ENCODE data around the gene HBE1.

HBE1 gene

GRCh38 chr11:5284637-5285036, 14.9 kb upstream of the HBE1 start:
- no peak for DNase-seq (ENCODE audit: extremely low read depth, low read depth)
- TF ChIP-seq CTCF (IDR thresholded peaks at IDR 0.05; ENCODE audit: low read depth, low read length) = no peak

GRCh38 chr11:5283882-5284281, 14.1 kb upstream of the HBE1 start:
- DNase-seq (ENCODE audit: extremely low read depth, low read depth) = no peak
- no peak for TF ChIP-seq CTCF (IDR thresholded peaks at IDR 0.05; ENCODE audit: low read depth, low read length)

GRCh38 chr11:5283086-5283485, 13.3 kb upstream of the HBE1 start:
- DNase-seq (ENCODE audit: extremely low read depth, low read depth) = no peak
- no peak for TF ChIP-seq CTCF (IDR thresholded peaks at IDR 0.05; ENCODE audit: low read depth, low read length)

- no peak for TF ChIP-seq CTCF (IDR thresholded peaks at IDR 0.05; ENCODE audit: low read depth, low read length)
- no peak for DNase-seq (ENCODE audit: extremely low read depth, low read depth)
These were observed 12.9 kb upstream of the HBE1 start for GRCh38 chr11:5282628-5283027.

- no peak for TF ChIP-seq CTCF (IDR thresholded peaks at IDR 0.05; ENCODE audit: low read depth, low read length)
- no peak for DNase-seq (ENCODE audit: extremely low read depth, low read depth)
These were observed 11.9 kb upstream of the HBE1 start for GRCh38 chr11:5281596-5281995.

- peak; percentile 95 for DNase-seq (ENCODE audit: extremely low read depth, low read depth)
- no peak for TF ChIP-seq CTCF (IDR thresholded peaks at IDR 0.05; ENCODE audit: low read depth, low read length)
These were observed 10.9 kb upstream of the HBE1 start for GRCh38 chr11:5280582-5281102.

- TF ChIP-seq CTCF (IDR thresholded peaks at IDR 0.05; ENCODE audit: low read depth, low read length) = no peak
- no peak for DNase-seq (ENCODE audit: extremely low read depth, low read depth)
These were observed 9.8 kb upstream of the HBE1 start for GRCh38 chr11:5279471-5280090.
